NB4 (cell line): Measurements from ENCODE around the gene TMEM69.

Experiments
- CTCF ChIP-seq: IDR thresholded peaks from one replicate; pipeline ENCODE4 v1.5.1; 2012; ENCODE audit warnings: low read depth, low read length
- MAX ChIP-seq: IDR thresholded peaks from 2 replicates; pipeline ENCODE4 v1.6.1; 2011; ENCODE audit warnings: low read depth, low read length
- MYC ChIP-seq: IDR thresholded peaks from 2 replicates; pipeline ENCODE4 v1.6.1; 2011; ENCODE audit warnings: low read depth, low read length
- POLR2A ChIP-seq: IDR thresholded peaks from 2 replicates; pipeline ENCODE4 v1.6.1; 2011; ENCODE audit warnings: mild to moderate bottlenecking; ENCODE audit not compliant: insufficient read length; ENCODE audit errors: extremely low read depth

- no peak for TF ChIP-seq CTCF
- TF ChIP-seq POLR2A: no peak
- no peak for TF ChIP-seq MYC
- no peak for TF ChIP-seq MAX
These were observed 51.2 kb downstream of the TMEM69 start for GRCh38 chr1:45739137-45739536.
